Right lobe of liver (tissue), 6 donors: Measurements from ENCODE around the gene CD74. TPM values are rescaled to one million over a fixed set of nuclear protein-coding genes. Genes with fewer than 3 reads are reported as not detected.

ENCODE experiments used
- ATAC-seq, 4 donors: fragments of 200-7000 bp; cut with Tn5 transposase; one replicate each; pipeline ENCODE4 v1.9.1; 2020; ENCODE audit warnings: mild to moderate bottlenecking in 4 of 4, moderate library complexity in 4 of 4
- DNase-seq, 3 donors: peaks; one replicate each; pipeline ENCODE4 v3.0.0-alpha.2; 2020
- H3K27ac ChIP-seq, 3 donors: fragments of 200-600 bp; one replicate each; pipeline ENCODE4 v1.8.0; 2022
- H3K27me3 ChIP-seq, 2 donors: fragments of 200-600 bp; one replicate each; pipeline ENCODE4 v1.8.0; 2022
- H3K36me3 ChIP-seq, 4 donors: fragments of 200-600 bp; sonication (generic) in 1 of 4; one replicate each; pipeline versions ENCODE4 v1.5.1 to v1.8.0; 2017 to 2022; ENCODE audit warnings: control low read depth in 1 of 4
- H3K4me1 ChIP-seq, 4 donors: fragments of 200-600 bp; sonication (generic) in 1 of 4; one replicate each; pipeline versions ENCODE4 v1.5.1 to v1.8.0; 2017 to 2022; ENCODE audit warnings: control low read depth in 1 of 4
- H3K4me3 ChIP-seq, 3 donors: fragments of 200-600 bp; one replicate each; pipeline ENCODE4 v1.8.0; 2022
- H3K9me3 ChIP-seq, 4 donors: fragments of 200-600 bp; sonication (generic) in 1 of 4; one replicate each; pipeline versions ENCODE4 v1.5.1 to v1.8.0; 2017 to 2022; ENCODE audit warnings: control low read depth in 1 of 4
- POLR2A ChIP-seq: fragments of 450-650 bp; IDR thresholded peaks from one replicate; pipeline ENCODE4 v1.6.1; 2017; ENCODE audit warnings: antibody characterized with exemption, mild to moderate bottlenecking
- WGBS: methylation state at CpG from one replicate; pipeline ENCODE4 v1.1.6; 2018; ENCODE audit warnings: low coverage, low lambda C conversion rate; ENCODE audit not compliant: insufficient coverage; ENCODE audit errors: missing lambda C conversion rate; 5-methylcytosine and 5-hydroxymethylcytosine counted together
- intact Hi-C, 2 donors: fragments of 100-400 bp; cut with DNase I; formaldehyde crosslinking; loops; one replicate each; pipeline versions ENCODE4 v1.11.2 to v1.14.1; 2022
- long read RNA-seq: library from polyadenylated mRNA; unstranded; transcript quantifications from one replicate; pipeline ENCODE4 v2.0.0, GENCODE V29; 2019
- total RNA-seq, 6 experiments: library from RNA; depleted of rRNA in 2 of 6; stranded (reverse); fragments of >200 nt in 2 of 6; fragmentation: NEBNext Ultra II Directional in 3 of 6; extraction: Animal tissue kit (Norgen Biotek cat#: 25700) in 3 of 6; gene quantifications; one replicate each; pipeline versions ENCODE4 v1.1.0 to v1.2.4, GENCODE V29; 2016 to 2023
- TF ChIP-seq, protein P1 (sequence below), 4 donors: fragments of 200-600 bp in 3 of 4; fragments of 450-650 bp in 1 of 4; IDR thresholded peaks; one replicate each; pipeline versions ENCODE4 v1.5.1 to v1.8.0; 2016 to 2022; ENCODE audit warnings: antibody characterized with exemption in 4 of 4, mild to moderate bottlenecking in 2 of 4
- donor health status: DM: no; HTN: yes; CAD: no.
- donor health status: DM: no; HTN: no; CAD: no.
- donor health status: DM: no; HTN: no; CAD: no.
- donor health status: DM: no; HTN: yes; CAD: no.
- donor health status: DM: no; HTN: yes; CAD: no.

Gene CD74
- total RNA-seq, result 100 to 1,000 TPM in 5 of 6 experiments, 10 to 100 TPM in 1; 68.4 to 549 (median 211) TPM
- long read RNA-seq, transcript CD74-202 (8 exons, 1,449 nt), result major isoform, 35 of 47 reads
- long read RNA-seq, transcript CD74-201 (9 exons, 981 nt), result minor isoform, 5 of 47 reads
- long read RNA-seq, partial matches to known transcripts, result 2 of 47 reads
- long read RNA-seq, other reads (novel, unspliced or antisense), result 5 of 47 reads

DNA sequence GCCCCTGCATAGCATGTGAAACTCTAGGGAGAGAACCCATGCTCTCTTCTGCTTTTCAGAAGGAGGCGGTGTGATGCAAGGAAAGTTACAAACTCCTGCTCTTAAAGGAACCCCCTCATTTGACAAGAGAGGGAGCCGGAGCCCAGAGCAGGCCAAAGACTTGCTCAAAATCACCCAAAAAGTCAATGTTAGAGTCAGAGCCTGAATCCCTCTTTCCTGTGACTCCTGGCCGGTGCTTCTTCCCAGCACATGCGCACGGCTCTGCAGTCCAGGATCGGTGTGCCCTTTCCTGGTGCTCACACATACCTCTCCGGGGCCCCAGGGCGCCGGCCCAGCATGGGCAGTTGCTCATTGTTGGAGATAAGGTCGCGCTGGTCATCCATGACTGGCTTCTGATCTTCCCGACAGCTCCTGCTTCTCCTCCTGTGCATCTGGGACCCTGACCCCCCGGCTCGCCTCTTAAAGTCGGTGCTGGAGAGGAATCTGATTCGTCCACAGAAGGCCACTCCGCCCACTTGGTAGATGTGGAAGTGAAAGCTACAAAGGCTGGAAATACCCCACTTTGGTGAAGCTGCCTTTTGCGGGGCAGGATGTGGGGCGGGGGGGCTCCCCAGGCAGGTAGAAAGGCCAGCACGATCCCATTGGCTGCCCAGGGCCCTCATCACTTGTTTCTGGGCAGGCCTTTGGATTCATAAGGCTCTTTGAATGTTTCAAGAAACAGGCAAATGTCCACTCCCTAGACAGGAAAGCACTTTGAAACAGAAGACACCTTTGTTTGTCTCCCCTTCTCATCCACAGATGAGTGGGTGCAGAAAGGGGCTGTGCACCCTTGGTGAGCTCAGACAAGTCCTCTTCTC is at the start of gene CD74:
Gene CD74, minus strand, starts transcription at position 592 of the 857 bp plus-strand sequence. Its CDS starts 161 bp downstream, at position 431.
- H3K4me1 ChIP-seq, result peaks cover 0 to 18% (median 6%) of the 10 kb centered on the region in 4 donors
- no peaks in the 10 kb centered on the region for H3K9me3 ChIP-seq
- ATAC-seq, result peak; percentile 71 to 75 (median 73)
- H3K27me3 ChIP-seq, result no peaks in the 10 kb centered on the region
- H3K4me3 ChIP-seq, result peak within 1 kb of the TSS; percentile 39 to 52 (median 49)
- 15% methylated on average over 7 of the region's 20 CpGs for WGBS
- H3K36me3 ChIP-seq, result no peaks in the 10 kb centered on the region
- peak; percentile 78 to 82 (median 82) for DNase-seq
- intact Hi-C loops, result no loop called here
- H3K27ac ChIP-seq, result peak within 1 kb of the TSS; percentile 65 to 76 (median 74)
- TF ChIP-seq, protein P1, sequence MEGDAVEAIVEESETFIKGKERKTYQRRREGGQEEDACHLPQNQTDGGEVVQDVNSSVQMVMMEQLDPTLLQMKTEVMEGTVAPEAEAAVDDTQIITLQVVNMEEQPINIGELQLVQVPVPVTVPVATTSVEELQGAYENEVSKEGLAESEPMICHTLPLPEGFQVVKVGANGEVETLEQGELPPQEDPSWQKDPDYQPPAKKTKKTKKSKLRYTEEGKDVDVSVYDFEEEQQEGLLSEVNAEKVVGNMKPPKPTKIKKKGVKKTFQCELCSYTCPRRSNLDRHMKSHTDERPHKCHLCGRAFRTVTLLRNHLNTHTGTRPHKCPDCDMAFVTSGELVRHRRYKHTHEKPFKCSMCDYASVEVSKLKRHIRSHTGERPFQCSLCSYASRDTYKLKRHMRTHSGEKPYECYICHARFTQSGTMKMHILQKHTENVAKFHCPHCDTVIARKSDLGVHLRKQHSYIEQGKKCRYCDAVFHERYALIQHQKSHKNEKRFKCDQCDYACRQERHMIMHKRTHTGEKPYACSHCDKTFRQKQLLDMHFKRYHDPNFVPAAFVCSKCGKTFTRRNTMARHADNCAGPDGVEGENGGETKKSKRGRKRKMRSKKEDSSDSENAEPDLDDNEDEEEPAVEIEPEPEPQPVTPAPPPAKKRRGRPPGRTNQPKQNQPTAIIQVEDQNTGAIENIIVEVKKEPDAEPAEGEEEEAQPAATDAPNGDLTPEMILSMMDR (IDR thresholded peaks at IDR 0.05), result no peak
- peak; percentile 81 for TF ChIP-seq POLR2A

DNA sequence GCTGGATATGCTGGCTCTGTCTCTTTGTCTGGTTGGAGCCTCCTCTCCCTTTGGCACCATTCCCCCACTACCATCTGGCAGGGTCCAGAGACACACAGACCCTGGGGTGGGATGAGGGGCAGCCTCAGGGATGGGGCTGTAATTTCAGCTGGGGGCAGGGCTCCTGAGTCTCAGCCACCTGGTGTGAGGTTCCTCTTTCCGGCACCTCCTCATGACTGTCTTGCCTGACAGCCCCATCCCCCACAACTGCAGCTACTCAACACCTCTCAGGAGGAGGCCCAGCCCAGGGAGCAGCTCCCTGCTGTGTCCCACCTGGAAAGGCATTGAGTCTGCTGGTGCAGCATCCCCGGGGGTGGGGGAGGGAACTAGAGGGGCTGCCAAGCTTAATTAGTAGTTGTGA is 48.5 kb upstream of the CD74 start:
- WGBS, result 29% methylated on average over 1 of the region's 2 CpGs
- TF ChIP-seq, protein P1 (IDR thresholded peaks at IDR 0.05), result no peak
- no peak for TF ChIP-seq POLR2A
- Histone ChIP-seq H3K9me3 (no peaks in the 10 kb centered on the region), H3K27ac (no peak overlapping the region), H3K27me3 (no peaks in the 10 kb centered on the region), H3K4me1 (peaks cover 0 to 37% (median 13%) of the 10 kb centered on the region in 4 donors), H3K36me3 (no peaks in the 10 kb centered on the region), H3K4me3 (no peak overlapping the region)
- DNase-seq, result no peak
- intact Hi-C loops, result no loop called here
- ATAC-seq, result no peak

DNA sequence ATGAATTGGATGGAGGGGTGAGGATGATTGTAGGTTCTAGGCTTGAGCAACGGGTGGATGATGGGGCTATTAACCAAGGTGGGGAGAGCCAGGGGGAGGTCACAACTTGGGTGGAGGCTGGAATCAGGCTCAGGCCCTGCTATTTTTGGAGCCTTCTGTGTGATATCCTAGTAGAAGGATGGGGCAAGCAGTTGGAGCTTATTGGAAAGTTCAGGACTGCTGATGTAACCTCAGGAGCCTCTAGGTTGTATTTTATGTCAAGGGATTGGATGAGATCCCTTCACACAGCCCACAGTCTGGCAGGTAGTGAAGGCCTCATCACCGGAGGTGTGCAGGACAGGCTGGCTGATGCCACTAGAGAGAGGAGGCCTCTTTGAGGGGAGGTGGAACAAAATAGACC is 48.1 kb upstream of the CD74 start:
- intact Hi-C loops, result no loop called here
- ATAC-seq (no peak), DNase-seq (no peak)
- Histone ChIP-seq H3K4me1 (peaks cover 0 to 32% (median 13%) of the 10 kb centered on the region in 4 donors), H3K36me3 (no peaks in the 10 kb centered on the region), H3K27me3 (no peaks in the 10 kb centered on the region), H3K27ac (no peak overlapping the region), H3K4me3 (no peak overlapping the region), H3K9me3 (no peaks in the 10 kb centered on the region)
- 60% methylated on average over 2 of the region's 2 CpGs for WGBS
- TF ChIP-seq POLR2A, result no peak

DNA sequence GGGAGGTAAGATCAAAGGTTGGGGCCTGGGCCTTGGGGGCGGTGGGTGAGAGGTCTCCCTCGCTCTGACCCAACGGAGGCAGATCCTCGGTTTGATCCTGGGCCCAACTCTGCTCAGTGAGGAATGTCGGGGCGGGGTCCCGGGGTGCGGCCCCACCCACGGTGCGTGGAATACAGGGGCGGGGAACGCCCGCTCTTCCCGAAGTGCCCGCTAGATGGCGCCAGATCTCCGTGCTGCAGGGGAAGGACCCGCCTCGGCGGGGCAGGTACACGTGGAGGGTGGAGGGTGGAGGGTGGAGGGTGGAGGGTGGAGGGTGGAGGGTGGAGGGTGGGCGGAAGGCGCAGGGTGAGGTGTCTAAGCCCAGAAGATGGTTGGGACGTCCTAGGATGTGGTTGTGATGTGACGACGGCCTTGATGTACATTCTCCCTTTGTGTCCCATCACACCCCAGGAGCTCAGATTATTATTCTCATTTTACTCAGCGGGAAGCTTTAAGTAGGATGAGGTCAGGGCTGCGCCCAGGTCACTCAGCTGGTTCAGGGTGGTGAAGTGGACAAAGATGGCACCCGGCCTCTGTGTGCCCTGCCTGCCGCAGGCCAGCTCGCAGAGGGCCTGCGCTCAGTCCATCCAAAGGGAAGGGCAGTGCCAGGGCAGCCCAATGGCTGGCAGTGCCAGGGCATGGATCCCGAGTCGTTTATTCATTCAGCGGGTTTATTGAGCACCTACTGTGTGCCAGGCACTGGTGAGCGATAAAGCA is 46.3 kb upstream of the CD74 start:
- Histone ChIP-seq H3K4me3 (no peak overlapping the region), H3K36me3 (no peaks in the 10 kb centered on the region), H3K4me1 (peaks cover 0 to 14% (median 2%) of the 10 kb centered on the region in 4 donors), H3K9me3 (no peaks in the 10 kb centered on the region), H3K27ac (peak overlapping the region in 2 of 3 donors; percentile 22 to 24), H3K27me3 (no peaks in the 10 kb centered on the region)
- intact Hi-C loops, result loop anchor here in 1 of 2 donors (5.0 kb wide), 1 partner anchor 78 kb away; no protein-coding TSS in a partner anchor
- no peak for TF ChIP-seq POLR2A
- TF ChIP-seq, protein P1 (IDR thresholded peaks at IDR 0.05), result peak; percentile 74 to 81 (median 78)
- ATAC-seq (peak; percentile 92 to 95 (median 94)), DNase-seq (peak; percentile 81 to 85 (median 83))
- WGBS, result 11% methylated on average over 13 of the region's 36 CpGs
